IMR-90 (cell line): ENCODE data around the gene POLR2E.

Experiments used
- CTCF ChIP-seq: conservative IDR thresholded peaks from 2 replicates; pipeline ENCODE4 v1.5.1; 2012; ENCODE audit warnings: mild to moderate bottlenecking, low read depth, low read length, improper control_type of control experiment
- POLR2A ChIP-seq: IDR thresholded peaks from 2 replicates; pipeline ENCODE4 v1.6.1; 2012; ENCODE audit warnings: mild to moderate bottlenecking, low read depth, low read length

DNA sequence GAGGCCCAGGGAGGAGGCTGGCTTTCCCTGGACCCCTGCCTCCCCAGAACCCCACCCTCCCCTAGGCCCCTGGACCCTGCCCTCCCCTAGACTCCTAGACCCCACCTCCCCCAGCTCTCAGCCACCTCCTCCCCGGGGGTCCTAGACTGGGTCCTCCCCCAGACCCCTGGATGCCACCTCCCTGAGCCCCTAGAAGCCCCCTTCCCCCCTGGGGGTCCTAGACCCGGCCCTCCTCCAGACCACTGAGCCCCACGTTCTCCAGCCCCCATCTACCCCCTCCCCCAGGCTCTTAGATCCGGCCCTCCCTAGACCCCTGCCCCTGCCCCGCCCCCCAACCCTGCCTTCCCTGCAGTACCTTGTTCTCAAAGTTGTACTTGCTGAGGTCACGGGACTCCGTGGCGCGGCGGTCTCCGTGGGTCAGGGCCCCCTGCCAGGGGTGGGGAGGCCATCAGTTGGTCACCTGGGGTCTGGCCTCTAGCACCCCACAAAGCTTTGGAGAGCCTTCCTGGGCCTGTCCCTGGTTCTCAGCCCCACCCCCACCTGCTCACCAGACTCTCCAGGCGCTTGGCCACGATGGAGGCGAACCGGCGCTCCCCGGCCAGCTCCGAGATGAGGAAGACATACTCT lies 16.6 kb upstream of the POLR2E start:
- TF ChIP-seq CTCF: no peak
- TF ChIP-seq POLR2A: no peak
